Measurements from ENCODE around the gene MDFI. TPM values are rescaled to one million over a fixed set of nuclear protein-coding genes. Genes with fewer than 3 reads are reported as not detected.

The MDFI gene
- total and polyA plus RNA-seq, 4 donors: 40.6 to 155 (median 151) TPM

DNA sequence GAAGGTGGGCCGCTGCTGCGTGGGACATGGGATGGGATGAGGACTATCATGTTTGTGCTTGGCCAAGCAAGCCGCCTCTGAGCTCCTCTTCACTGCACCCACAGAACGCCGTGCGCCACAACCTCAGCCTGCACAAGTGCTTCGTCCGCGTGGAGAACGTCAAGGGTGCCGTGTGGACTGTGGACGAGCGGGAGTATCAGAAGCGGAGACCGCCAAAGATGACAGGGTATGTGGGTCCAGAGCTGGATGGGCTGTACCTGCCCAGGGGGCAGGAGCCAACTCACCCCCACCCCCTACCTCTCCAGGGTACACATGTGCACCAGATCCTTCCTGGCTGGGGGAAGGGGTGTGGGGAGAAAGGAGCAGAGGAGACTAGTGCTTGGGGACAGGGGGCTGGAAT, 43.5 kb upstream of the MDFI start:
- Histone ChIP-seq H3K27me3 (ENCODE audit: control insufficient read depth, insufficient read depth, low read length) (peaks cover 5% of the 10 kb centered on the region), H3K4me1 (ENCODE audit: control insufficient read depth, insufficient read depth, low read length) (peaks cover 18% of the 10 kb centered on the region), H3K27ac (ENCODE audit: low read depth, low read length) (no peak overlapping the region), H3K36me3 (ENCODE audit: control insufficient read depth, insufficient read depth, low read length) (peaks cover 67% of the 10 kb centered on the region), H3K9me3 (ENCODE audit: control insufficient read depth, insufficient read depth, low read length) (no peaks in the 10 kb centered on the region), H3K4me3 (ENCODE audit: low read depth, low read length) (no peak overlapping the region)
- 92% methylated on average over 9 of the region's 15 CpGs for WGBS (ENCODE audit: insufficient coverage)
- no peak for DNase-seq (ENCODE audit: low read depth in 4 of 6, low spot score in 6 of 6)

DNA sequence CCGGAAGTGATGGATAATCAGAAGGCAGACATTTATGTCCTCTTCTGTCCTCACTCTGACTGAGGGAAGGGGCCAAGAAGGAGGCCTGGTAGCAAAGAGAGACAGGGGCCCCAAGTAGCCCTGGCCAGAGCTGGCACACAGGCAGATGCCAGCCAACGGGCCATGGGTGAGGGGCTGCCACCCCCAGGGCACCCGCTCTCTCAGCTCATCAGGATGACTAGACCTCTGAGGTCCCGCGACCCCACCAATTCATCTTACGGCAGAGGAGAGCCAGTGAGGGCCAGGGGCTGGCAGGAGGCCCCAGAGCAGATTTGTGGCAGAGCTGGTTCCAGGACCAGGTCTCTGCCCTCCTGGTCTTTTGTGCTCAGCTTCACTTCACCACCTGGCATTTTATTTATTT, 43.1 kb upstream of the MDFI start:
- H3K4me3 ChIP-seq (ENCODE audit: low read depth, low read length): no peak overlapping the region
- H3K27ac ChIP-seq (ENCODE audit: low read depth, low read length): no peak overlapping the region
- no peak for DNase-seq (ENCODE audit: low read depth in 4 of 6, low spot score in 6 of 6)
- 69% methylated on average over 4 of the region's 6 CpGs for WGBS (ENCODE audit: insufficient coverage)
- no peaks in the 10 kb centered on the region for H3K9me3 ChIP-seq (ENCODE audit: control insufficient read depth, insufficient read depth, low read length)
- peaks cover 21% of the 10 kb centered on the region for H3K4me1 ChIP-seq (ENCODE audit: control insufficient read depth, insufficient read depth, low read length)
- H3K36me3 ChIP-seq (ENCODE audit: control insufficient read depth, insufficient read depth, low read length): peaks cover 67% of the 10 kb centered on the region
- peaks cover 5% of the 10 kb centered on the region for H3K27me3 ChIP-seq (ENCODE audit: control insufficient read depth, insufficient read depth, low read length)

DNA sequence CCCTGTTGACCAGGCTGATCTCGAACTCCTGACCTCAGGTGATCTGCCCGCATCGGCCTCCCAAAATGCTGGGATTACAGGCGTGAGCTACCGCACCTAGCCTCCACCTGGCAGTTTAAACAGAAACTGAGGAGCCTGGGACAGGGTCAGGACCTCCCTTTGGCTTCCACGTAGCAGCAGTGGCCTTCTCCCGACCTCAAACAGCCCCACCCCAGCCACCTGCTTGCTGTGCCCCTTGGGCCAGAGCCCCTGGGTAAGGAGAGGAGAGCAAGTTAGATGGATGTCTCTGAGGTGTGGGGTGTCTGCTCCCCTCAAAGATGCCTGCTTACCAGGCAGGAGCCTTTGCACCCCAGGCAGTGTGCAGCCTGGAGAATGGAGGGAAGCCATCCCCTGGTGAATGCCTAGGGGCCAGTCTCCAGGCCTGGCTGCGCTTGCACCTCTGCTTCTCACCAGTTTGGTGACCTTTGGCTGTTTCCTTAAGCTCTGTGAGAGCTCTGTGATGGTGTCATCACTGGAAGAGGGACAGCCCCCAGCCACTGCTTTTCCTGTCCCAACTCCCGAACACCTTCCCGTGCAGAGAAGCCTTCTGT, 42.1 kb upstream of the MDFI start:
- H3K4me1 ChIP-seq (ENCODE audit: control insufficient read depth, insufficient read depth, low read length): peaks cover 26% of the 10 kb centered on the region
- H3K27ac ChIP-seq (ENCODE audit: low read depth, low read length): no peak overlapping the region
- H3K9me3 ChIP-seq (ENCODE audit: control insufficient read depth, insufficient read depth, low read length): no peaks in the 10 kb centered on the region
- peaks cover 5% of the 10 kb centered on the region for H3K27me3 ChIP-seq (ENCODE audit: control insufficient read depth, insufficient read depth, low read length)
- no peak overlapping the region for H3K4me3 ChIP-seq (ENCODE audit: low read depth, low read length)
- WGBS (ENCODE audit: insufficient coverage): 95% methylated on average over 9 of the region's 10 CpGs
- no peak for DNase-seq (ENCODE audit: low read depth in 4 of 6, low spot score in 6 of 6)
- peaks cover 61% of the 10 kb centered on the region for H3K36me3 ChIP-seq (ENCODE audit: control insufficient read depth, insufficient read depth, low read length)

DNA sequence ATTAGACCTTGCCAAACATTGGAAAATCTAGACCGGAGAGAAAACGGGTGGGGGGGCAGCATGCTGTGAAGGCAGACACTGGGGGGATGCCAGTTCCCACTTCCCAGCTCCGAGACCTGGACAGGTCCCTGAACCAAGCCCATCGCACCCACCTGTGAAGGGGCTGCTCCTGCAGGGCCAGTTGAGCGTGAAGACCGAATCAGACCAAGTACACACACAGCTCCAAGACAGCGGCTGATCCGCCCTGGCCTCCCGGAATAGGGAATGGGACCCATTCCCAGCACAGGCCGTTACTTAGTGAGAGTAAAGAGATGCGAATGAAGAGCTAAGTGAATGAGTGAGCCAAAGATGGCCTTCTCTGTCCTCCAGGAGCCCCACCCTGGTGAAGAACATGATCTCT, 41.5 kb upstream of the MDFI start:
- H3K36me3 ChIP-seq (ENCODE audit: control insufficient read depth, insufficient read depth, low read length): peaks cover 57% of the 10 kb centered on the region
- 93% methylated on average over 5 of the region's 11 CpGs for WGBS (ENCODE audit: insufficient coverage)

DNA sequence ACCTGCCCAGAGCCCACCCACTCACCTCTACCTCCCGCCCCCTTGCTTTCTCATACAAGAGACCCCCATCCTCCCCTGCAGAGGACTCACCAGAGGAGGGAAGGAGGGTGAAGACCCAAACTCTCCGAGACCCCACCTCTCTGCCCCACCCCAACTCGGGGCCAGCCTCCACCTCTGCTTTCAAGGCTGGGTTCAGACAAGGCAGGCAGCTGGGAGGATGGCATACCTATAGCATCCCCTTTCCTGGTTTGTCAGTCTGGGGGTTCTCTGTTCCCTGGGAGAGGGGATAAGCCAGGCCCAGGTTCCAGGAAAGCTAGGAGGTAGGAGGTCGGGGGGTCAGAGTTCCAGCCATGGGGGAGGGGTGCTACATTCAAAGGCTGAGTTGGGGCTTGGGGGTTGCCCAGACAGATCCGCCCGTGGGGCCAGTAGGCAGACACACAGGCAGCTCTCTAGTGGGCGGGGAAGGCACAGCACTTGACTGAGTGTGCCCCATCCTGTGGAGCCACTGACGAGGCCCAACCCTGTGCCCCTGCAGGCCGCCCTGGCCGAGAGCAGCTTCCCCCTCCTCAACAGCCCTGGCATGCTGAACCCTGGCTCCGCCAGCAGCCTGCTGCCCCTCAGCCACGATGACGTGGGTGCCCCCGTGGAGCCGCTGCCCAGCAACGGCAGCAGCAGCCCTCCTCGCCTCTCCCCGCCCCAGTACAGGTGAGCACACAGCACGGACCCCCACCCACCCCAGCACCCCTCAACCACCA, 40.8 kb upstream of the MDFI start:
- Histone ChIP-seq H3K4me1 (ENCODE audit: control insufficient read depth, insufficient read depth, low read length) (peaks cover 28% of the 10 kb centered on the region), H3K36me3 (ENCODE audit: control insufficient read depth, insufficient read depth, low read length) (peaks cover 57% of the 10 kb centered on the region), H3K27me3 (ENCODE audit: control insufficient read depth, insufficient read depth, low read length) (peaks cover 5% of the 10 kb centered on the region), H3K27ac (ENCODE audit: low read depth, low read length) (no peak overlapping the region), H3K4me3 (ENCODE audit: low read depth, low read length) (no peak overlapping the region), H3K9me3 (ENCODE audit: control insufficient read depth, insufficient read depth, low read length) (no peaks in the 10 kb centered on the region)
- DNase-seq (ENCODE audit: low read depth in 4 of 6, low spot score in 6 of 6): no peak
- WGBS (ENCODE audit: insufficient coverage): 82% methylated on average over 15 of the region's 19 CpGs

More for the DNA sequence above, 41.5 kb upstream of the MDFI start:
- Histone ChIP-seq H3K27ac (ENCODE audit: low read depth, low read length) (no peak overlapping the region), H3K9me3 (ENCODE audit: control insufficient read depth, insufficient read depth, low read length) (no peaks in the 10 kb centered on the region), H3K4me1 (ENCODE audit: control insufficient read depth, insufficient read depth, low read length) (peaks cover 27% of the 10 kb centered on the region), H3K27me3 (ENCODE audit: control insufficient read depth, insufficient read depth, low read length) (peaks cover 5% of the 10 kb centered on the region), H3K4me3 (ENCODE audit: low read depth, low read length) (no peak overlapping the region)
- DNase-seq (ENCODE audit: low read depth in 4 of 6, low spot score in 6 of 6): no peak

DNA sequence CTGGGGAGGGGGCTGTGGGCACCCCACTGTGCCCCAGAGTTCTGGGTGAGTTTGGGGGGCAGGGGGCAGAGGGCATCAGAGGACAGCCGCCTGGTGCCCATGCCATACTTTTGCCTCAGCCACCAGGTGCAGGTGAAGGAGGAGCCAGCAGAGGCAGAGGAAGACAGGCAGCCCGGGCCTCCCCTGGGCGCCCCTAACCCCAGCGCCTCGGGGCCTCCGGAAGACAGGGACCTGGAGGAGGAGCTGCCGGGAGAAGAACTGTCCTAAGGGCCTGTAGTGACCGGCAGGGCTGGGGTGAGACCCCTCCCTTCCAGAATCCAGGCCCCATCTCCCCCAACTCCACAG, 39.6 kb upstream of the MDFI start:
- Histone ChIP-seq H3K27ac (ENCODE audit: low read depth, low read length) (no peak overlapping the region), H3K4me3 (ENCODE audit: low read depth, low read length) (no peak overlapping the region), H3K4me1 (ENCODE audit: control insufficient read depth, insufficient read depth, low read length) (peaks cover 28% of the 10 kb centered on the region), H3K9me3 (ENCODE audit: control insufficient read depth, insufficient read depth, low read length) (no peaks in the 10 kb centered on the region), H3K36me3 (ENCODE audit: control insufficient read depth, insufficient read depth, low read length) (peaks cover 52% of the 10 kb centered on the region), H3K27me3 (ENCODE audit: control insufficient read depth, insufficient read depth, low read length) (peaks cover 5% of the 10 kb centered on the region)
- WGBS (ENCODE audit: insufficient coverage): 90% methylated on average over 6 of the region's 8 CpGs
- no peak for DNase-seq (ENCODE audit: low read depth in 4 of 6, low spot score in 6 of 6)

DNA sequence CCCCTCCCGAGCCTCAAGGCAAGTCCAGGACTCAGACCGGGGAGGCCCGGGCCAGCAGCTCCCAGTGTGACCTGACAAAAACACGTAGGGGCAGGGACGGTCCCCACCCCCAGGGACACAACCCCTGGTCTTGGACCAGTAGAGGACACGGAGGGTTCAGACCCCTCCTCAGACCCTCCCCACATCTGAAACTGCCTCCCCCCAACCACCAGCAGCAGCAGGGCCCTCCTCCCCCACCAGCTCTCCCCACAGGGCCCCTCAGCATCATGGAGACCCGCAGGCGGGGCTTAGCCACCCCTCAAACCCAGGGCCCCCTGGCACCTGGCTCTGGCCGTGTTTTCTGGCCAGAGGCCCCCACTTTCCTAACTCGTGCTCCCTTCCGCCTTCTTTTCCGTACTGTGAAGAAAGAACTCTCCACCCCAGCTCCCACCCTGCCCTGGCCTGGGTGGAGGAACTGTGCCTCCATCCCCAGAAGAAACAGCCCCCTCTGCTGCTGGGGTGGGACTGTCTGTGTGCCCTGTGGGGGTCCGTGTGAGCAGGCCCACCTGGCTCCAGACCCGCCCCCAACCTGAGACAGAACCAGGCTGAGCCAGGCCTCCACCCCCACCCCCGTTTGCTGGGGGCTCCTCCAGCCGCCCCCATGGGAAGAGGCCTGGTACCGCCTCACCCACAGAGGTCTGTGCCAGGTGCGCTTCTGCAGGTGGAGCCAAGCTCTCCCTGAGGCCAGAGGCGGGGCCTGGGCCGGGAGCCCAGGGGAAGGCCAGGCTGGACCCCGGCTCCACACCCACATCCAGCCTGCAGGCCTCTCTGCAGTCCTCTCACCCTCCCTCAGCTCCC, 39.0 kb upstream of the MDFI start:
- Histone ChIP-seq H3K27me3 (ENCODE audit: control insufficient read depth, insufficient read depth, low read length) (peaks cover 5% of the 10 kb centered on the region), H3K27ac (ENCODE audit: low read depth, low read length) (no peak overlapping the region), H3K36me3 (ENCODE audit: control insufficient read depth, insufficient read depth, low read length) (peaks cover 52% of the 10 kb centered on the region), H3K4me3 (ENCODE audit: low read depth, low read length) (no peak overlapping the region), H3K9me3 (ENCODE audit: control insufficient read depth, insufficient read depth, low read length) (no peaks in the 10 kb centered on the region), H3K4me1 (ENCODE audit: control insufficient read depth, insufficient read depth, low read length) (peaks cover 30% of the 10 kb centered on the region)
- WGBS (ENCODE audit: insufficient coverage): 78% methylated on average over 19 of the region's 21 CpGs
- no peak for DNase-seq (ENCODE audit: low read depth in 4 of 6, low spot score in 6 of 6)

DNA sequence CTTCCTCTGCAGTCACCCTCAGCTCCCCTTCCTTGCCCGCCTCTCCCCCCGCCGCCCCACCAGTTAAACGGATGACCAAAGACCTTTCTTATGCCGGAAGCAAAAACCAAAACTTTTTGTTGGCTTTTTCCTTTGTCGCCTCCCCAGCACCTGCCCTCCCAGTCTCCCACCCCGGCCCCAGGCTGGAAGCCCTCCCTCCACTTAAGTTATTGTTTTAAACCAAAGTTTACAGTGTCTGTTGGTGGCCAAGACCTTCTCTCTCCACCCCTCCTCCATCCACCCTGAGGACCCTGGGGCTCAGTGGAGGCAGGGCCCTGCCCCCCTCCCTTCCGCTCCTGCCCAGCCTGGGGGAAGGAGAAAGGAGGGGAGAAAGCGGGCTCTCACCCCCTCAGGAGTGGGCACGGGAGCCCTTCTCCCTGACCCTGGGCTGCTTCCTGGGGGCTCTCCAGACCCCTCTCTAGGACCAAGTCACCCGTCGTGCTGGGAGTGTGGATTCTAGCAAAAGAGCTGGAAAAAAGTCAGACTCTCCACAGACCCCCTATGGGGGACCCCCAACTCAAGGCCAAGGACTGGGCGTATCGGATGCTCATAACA, 38.3 kb upstream of the MDFI start:
- Histone ChIP-seq H3K4me1 (ENCODE audit: control insufficient read depth, insufficient read depth, low read length) (peaks cover 31% of the 10 kb centered on the region), H3K4me3 (ENCODE audit: low read depth, low read length) (no peak overlapping the region), H3K36me3 (ENCODE audit: control insufficient read depth, insufficient read depth, low read length) (peaks cover 47% of the 10 kb centered on the region), H3K27me3 (ENCODE audit: control insufficient read depth, insufficient read depth, low read length) (peaks cover 5% of the 10 kb centered on the region), H3K9me3 (ENCODE audit: control insufficient read depth, insufficient read depth, low read length) (no peaks in the 10 kb centered on the region), H3K27ac (ENCODE audit: low read depth, low read length) (no peak overlapping the region)
- WGBS (ENCODE audit: insufficient coverage): 64% methylated on average over 9 of the region's 14 CpGs
- DNase-seq (ENCODE audit: low read depth in 4 of 6, low spot score in 6 of 6): no peak

DNA sequence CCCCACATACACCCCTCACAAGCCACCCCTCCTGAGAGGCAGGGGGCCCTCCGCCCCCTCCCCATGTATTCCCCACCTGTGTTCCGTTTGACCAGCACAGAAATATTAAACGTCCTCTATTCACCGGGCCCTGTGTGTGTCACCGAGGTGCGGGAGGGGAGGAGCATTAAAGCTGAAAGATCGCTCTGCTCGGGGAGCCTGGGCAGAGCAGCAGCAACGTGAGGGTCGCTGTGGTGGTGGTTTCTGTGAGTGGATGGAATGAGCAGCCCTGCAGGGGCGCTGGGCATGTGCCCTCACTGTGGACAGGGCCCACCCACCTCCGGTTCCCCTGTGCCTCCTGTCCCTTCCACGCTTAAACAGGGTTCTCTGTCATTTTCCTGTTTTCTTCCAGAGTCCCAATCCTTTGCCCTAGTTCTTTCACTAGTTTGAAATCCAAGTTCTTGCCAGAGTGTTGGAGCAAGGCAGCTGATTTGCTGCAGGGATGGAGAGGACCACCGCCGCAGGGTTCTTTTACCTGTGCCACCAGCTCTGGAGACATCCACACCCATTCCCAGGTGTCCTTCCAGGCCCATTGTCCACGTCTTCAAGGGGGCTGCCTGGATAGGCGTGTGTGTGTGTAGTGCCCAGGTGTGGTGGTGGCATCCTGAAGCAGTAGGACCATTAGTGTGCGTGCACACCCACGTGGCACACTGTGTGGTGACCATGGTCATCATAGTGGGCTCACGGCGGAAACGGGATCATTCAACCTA, 37.6 kb upstream of the MDFI start:
- WGBS (ENCODE audit: insufficient coverage): 70% methylated on average over 15 of the region's 22 CpGs
- Histone ChIP-seq H3K27ac (ENCODE audit: low read depth, low read length) (no peak overlapping the region), H3K27me3 (ENCODE audit: control insufficient read depth, insufficient read depth, low read length) (peaks cover 5% of the 10 kb centered on the region), H3K4me3 (ENCODE audit: low read depth, low read length) (no peak overlapping the region), H3K4me1 (ENCODE audit: control insufficient read depth, insufficient read depth, low read length) (peaks cover 31% of the 10 kb centered on the region), H3K36me3 (ENCODE audit: control insufficient read depth, insufficient read depth, low read length) (peaks cover 43% of the 10 kb centered on the region), H3K9me3 (ENCODE audit: control insufficient read depth, insufficient read depth, low read length) (no peaks in the 10 kb centered on the region)
- no peak for DNase-seq (ENCODE audit: low read depth in 4 of 6, low spot score in 6 of 6)
